SU-DHL-6 (cell line): Measurements from ENCODE around the gene DOCK1.

Experiments
- H2AFZ ChIP-seq: fragments of 200-600 bp; sonication (generic); 2 replicates; pipeline ENCODE4 v1.6.1; 2014; ENCODE audit warnings: low read depth, mild to moderate bottlenecking, moderate library complexity, mixed read lengths, antibody characterized with exemption, low read length; ENCODE audit not compliant: severe bottlenecking
- H3F3A ChIP-seq: fragments of 200-600 bp; shearing (Covaris generic); 2 replicates; pipeline ENCODE4 v1.6.0; 2016; ENCODE audit warnings: antibody characterized with exemption, mild to moderate bottlenecking; ENCODE audit not compliant: insufficient read depth
- H3K27ac ChIP-seq: fragments of 200-600 bp; sonication (generic); 2 replicates; pipeline ENCODE4 v1.5.1; 2016; ENCODE audit warnings: low read depth, mild to moderate bottlenecking, low read length, moderate library complexity, mixed read lengths
- H3K27me3 ChIP-seq: fragments of 200-600 bp; sonication (generic), shearing (Covaris generic); 2 replicates; pipeline ENCODE4 v1.6.0; 2014; ENCODE audit warnings: mild to moderate bottlenecking, low read length
- H3K36me3 ChIP-seq: fragments of 200-600 bp; sonication (generic); 2 replicates; pipeline ENCODE4 v1.6.1; 2014; ENCODE audit warnings: mild to moderate bottlenecking, low read length, mixed read lengths
- H3K4me2 ChIP-seq: fragments of 300-600, 200-600 bp; shearing (Covaris generic), sonication (generic); 2 replicates; pipeline ENCODE4 v1.6.0; 2014; ENCODE audit warnings: low read length, low read depth, mild to moderate bottlenecking; ENCODE audit not compliant: poor library complexity, severe bottlenecking
- H3K4me3 ChIP-seq: fragments of 200-600 bp; sonication (generic); 2 replicates; pipeline ENCODE4 v1.5.1; 2014; ENCODE audit warnings: antibody characterized with exemption, low read length, mild to moderate bottlenecking, mixed read lengths; ENCODE audit not compliant: insufficient read depth, poor library complexity, severe bottlenecking
- H3K79me2 ChIP-seq: fragments of 200-600 bp; sonication (generic); 2 replicates; pipeline ENCODE4 v1.6.1; 2014; ENCODE audit warnings: mild to moderate bottlenecking, low read length, moderate library complexity; ENCODE audit not compliant: insufficient read depth
- H3K9ac ChIP-seq: fragments of 200-600 bp; sonication (generic); 2 replicates; pipeline ENCODE4 v1.7.0; 2014; ENCODE audit warnings: mild to moderate bottlenecking, low read length
- H3K9me2 ChIP-seq: fragments of 200-600 bp; sonication (generic); replicated peaks from 2 replicates; pipeline ENCODE4 v1.6.1; 2014; ENCODE audit warnings: low read length; ENCODE audit not compliant: insufficient read depth
- H3K9me3 ChIP-seq: fragments of 200-600 bp; sonication (generic); 2 replicates; pipeline ENCODE4 v1.6.1; 2014; ENCODE audit warnings: low read length, mixed read lengths; ENCODE audit not compliant: insufficient read depth
- H4K20me1 ChIP-seq: fragments of 200-600 bp; sonication (generic); 2 replicates; pipeline ENCODE4 v1.6.1; 2014; ENCODE audit warnings: low read depth, mild to moderate bottlenecking, antibody characterized with exemption, low read length, moderate library complexity, mixed read lengths
- EZH2phosphoT487 ChIP-seq: fragments of 200-600 bp; sonication (generic), shearing (Covaris generic); conservative IDR thresholded peaks from 2 replicates; pipeline ENCODE4 v1.6.1; 2018; ENCODE audit warnings: mild to moderate bottlenecking, antibody characterized with exemption, low read length, moderate library complexity, mixed read lengths
- TF ChIP-seq, protein P1 (sequence below): fragments of 200-600 bp; sonication (generic); IDR thresholded peaks from one replicate; pipeline ENCODE4 v1.5.1; 2017; ENCODE audit warnings: antibody characterized with exemption, mild to moderate bottlenecking, low read length, moderate library complexity; ENCODE audit not compliant: insufficient read depth, poor library complexity, severe bottlenecking

The DOCK1 gene

DNA sequence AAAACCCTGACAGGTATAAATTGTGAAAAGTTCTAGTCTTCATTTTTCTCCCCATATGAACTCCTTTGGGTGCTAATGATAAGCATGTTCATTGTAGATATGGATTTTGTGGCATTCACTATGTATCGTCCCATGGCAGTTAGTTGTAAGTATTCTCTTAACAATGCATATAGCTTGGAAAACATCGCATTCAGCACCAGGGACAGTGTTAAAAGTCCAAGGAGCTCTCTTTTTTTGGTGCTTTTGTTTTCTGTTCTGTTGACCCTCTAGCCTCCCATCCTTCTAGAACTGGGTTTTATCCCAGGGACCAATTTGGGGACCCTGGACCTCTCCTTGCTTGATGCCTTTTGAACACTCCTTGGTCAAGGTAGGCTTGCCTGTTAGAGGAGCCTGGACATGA, 253.4 kb downstream of the DOCK1 start:
- no peaks in the 10 kb centered on the region for H3F3A ChIP-seq
- no peak overlapping the region for H3K9ac ChIP-seq
- H3K4me3 ChIP-seq = no peak overlapping the region
- no peaks in the 10 kb centered on the region for H3K27me3 ChIP-seq
- no peaks in the 10 kb centered on the region for H3K9me3 ChIP-seq
- H3K27ac ChIP-seq = no peak overlapping the region
- H4K20me1 ChIP-seq = no peaks in the 10 kb centered on the region
- no peaks in the 10 kb centered on the region for H3K9me2 ChIP-seq
- H2AFZ ChIP-seq = no peak overlapping the region
- no peak for TF ChIP-seq EZH2phosphoT487
- TF ChIP-seq, protein P1, sequence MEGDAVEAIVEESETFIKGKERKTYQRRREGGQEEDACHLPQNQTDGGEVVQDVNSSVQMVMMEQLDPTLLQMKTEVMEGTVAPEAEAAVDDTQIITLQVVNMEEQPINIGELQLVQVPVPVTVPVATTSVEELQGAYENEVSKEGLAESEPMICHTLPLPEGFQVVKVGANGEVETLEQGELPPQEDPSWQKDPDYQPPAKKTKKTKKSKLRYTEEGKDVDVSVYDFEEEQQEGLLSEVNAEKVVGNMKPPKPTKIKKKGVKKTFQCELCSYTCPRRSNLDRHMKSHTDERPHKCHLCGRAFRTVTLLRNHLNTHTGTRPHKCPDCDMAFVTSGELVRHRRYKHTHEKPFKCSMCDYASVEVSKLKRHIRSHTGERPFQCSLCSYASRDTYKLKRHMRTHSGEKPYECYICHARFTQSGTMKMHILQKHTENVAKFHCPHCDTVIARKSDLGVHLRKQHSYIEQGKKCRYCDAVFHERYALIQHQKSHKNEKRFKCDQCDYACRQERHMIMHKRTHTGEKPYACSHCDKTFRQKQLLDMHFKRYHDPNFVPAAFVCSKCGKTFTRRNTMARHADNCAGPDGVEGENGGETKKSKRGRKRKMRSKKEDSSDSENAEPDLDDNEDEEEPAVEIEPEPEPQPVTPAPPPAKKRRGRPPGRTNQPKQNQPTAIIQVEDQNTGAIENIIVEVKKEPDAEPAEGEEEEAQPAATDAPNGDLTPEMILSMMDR = no peak
- no peaks in the 10 kb centered on the region for H3K79me2 ChIP-seq
- H3K36me3 ChIP-seq = no peaks in the 10 kb centered on the region
- H3K4me2 ChIP-seq = no peak overlapping the region

DNA sequence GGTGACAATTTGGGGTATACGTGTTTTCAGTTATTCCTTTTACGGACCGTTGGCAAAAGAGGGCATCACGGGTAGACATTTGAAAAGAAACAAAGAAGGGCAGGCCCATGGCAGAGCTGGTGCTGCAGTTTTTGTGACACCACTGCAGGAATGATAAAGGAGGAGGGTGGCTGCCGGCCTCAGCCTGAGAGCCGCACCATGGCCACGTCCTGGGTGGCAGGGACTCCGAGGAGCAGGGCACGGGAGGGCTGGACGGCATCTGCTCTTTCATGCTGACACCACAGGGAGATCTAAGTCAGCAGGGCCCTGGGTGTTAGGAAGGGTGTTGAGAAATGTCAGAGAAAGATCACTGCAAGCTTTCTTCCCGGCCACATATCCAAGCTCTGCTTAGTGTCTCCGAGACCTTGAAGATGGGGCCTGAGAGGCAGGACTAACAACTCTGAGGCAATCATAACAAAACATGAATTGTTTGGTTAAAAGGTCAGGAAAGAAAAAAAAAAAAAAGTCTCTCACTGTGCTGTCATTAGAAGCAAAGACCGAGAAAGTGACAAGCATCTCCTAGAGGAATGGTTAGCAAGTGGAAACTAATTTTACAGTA, 254.5 kb downstream of the DOCK1 start:
- H3K9me3 ChIP-seq = no peaks in the 10 kb centered on the region
- no peak overlapping the region for H3K27ac ChIP-seq
- H3K36me3 ChIP-seq = no peaks in the 10 kb centered on the region
- no peaks in the 10 kb centered on the region for H4K20me1 ChIP-seq
- H3K4me2 ChIP-seq = no peak overlapping the region
- H2AFZ ChIP-seq = no peak overlapping the region
- no peaks in the 10 kb centered on the region for H3K79me2 ChIP-seq
- H3F3A ChIP-seq = no peaks in the 10 kb centered on the region
- no peak overlapping the region for H3K4me3 ChIP-seq
- no peaks in the 10 kb centered on the region for H3K9me2 ChIP-seq
- no peak for TF ChIP-seq EZH2phosphoT487
- TF ChIP-seq, protein P1 = no peak
- no peaks in the 10 kb centered on the region for H3K27me3 ChIP-seq
- H3K9ac ChIP-seq = no peak overlapping the region

DNA sequence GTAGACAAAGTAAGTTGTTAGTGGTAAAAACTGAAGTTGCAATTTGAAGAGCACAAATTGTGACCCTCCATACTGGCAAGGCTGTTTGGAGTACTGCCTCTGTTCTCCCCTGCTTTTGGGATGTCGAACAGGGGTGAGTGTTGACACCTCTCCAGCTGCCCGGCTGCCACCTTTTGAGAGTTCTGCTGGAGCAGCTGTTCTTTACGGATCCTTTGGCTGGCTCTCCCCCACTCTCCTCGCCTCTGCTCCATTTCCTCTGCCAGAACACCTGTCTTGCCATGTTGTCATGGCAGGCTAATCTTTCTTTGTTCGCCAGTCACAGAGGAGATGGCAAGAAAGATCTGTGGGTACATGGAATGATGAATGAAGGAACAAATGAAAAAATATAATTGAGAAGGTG, 256.3 kb downstream of the DOCK1 start:
- no peak overlapping the region for H3K4me3 ChIP-seq
- no peaks in the 10 kb centered on the region for H3K9me2 ChIP-seq
- H3K4me2 ChIP-seq = no peak overlapping the region
- no peak overlapping the region for H3K9ac ChIP-seq
- H3K27ac ChIP-seq = no peak overlapping the region
- no peak for TF ChIP-seq EZH2phosphoT487
- TF ChIP-seq, protein P1 = no peak
- H3K9me3 ChIP-seq = no peaks in the 10 kb centered on the region
- no peaks in the 10 kb centered on the region for H3K27me3 ChIP-seq
- no peaks in the 10 kb centered on the region for H3F3A ChIP-seq
- no peaks in the 10 kb centered on the region for H3K36me3 ChIP-seq
- H2AFZ ChIP-seq = no peak overlapping the region
- no peaks in the 10 kb centered on the region for H4K20me1 ChIP-seq
- no peaks in the 10 kb centered on the region for H3K79me2 ChIP-seq

DNA sequence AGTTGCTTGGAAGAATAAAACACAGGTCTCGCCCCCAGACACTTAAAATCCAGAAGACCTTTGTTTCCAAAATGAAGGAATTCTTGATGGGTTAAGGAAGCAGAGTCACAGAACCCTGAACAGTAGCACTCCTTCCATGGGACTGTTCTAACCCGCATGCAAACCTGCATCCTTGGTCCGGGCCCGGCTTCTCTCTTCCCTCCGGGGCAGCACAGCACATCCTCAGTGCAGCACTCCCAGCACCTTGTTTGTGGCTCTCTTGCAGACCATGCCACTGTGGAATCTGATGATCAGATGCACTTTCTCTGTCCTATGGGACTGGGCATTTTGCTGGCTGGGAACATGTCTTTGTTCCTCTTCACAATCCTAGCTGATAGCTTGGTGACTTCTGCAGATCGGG, 257.6 kb downstream of the DOCK1 start:
- Histone ChIP-seq H3K4me2 (no peak overlapping the region), H3K9me2 (no peaks in the 10 kb centered on the region), H3K9me3 (no peaks in the 10 kb centered on the region), H3K4me3 (no peak overlapping the region), H3K36me3 (no peaks in the 10 kb centered on the region), H4K20me1 (no peaks in the 10 kb centered on the region), H2AFZ (no peak overlapping the region), H3K9ac (no peak overlapping the region), H3K27me3 (no peaks in the 10 kb centered on the region), H3F3A (no peaks in the 10 kb centered on the region), H3K79me2 (no peaks in the 10 kb centered on the region), H3K27ac (no peak overlapping the region)
- no peak for TF ChIP-seq EZH2phosphoT487
- TF ChIP-seq, protein P1 = no peak
